Measurements from ENCODE around the gene NRXN3.

The NRXN3 gene

GRCh38 chr14:79680087-79680486, 1509.9 kb downstream of the NRXN3 start:
- no peak for DNase-seq (ENCODE audit: low spot score)

GRCh38 chr14:79686196-79686595, 1516.0 kb downstream of the NRXN3 start:
- DNase-seq (ENCODE audit: low spot score): no peak

GRCh38 chr14:79690960-79691359, 1520.8 kb downstream of the NRXN3 start:
- no peak for DNase-seq (ENCODE audit: low spot score)

- no peak for DNase-seq (ENCODE audit: low spot score)
These were observed 1523.8 kb downstream of the NRXN3 start for GRCh38 chr14:79693935-79694334.

GRCh38 chr14:79695307-79695706, 1525.1 kb downstream of the NRXN3 start:
- no peak for DNase-seq (ENCODE audit: low spot score)

GRCh38 chr14:79698298-79698711, 1528.1 kb downstream of the NRXN3 start:
- no peak for DNase-seq (ENCODE audit: low spot score)

- DNase-seq (ENCODE audit: low spot score): no peak
These were observed 1529.0 kb downstream of the NRXN3 start for GRCh38 chr14:79699206-79699605.

- no peak for DNase-seq (ENCODE audit: low spot score)
These were observed 1531.2 kb downstream of the NRXN3 start for GRCh38 chr14:79701371-79701770.

- no peak for DNase-seq (ENCODE audit: low spot score)
These were observed 1532.0 kb downstream of the NRXN3 start for GRCh38 chr14:79702197-79702596.

- DNase-seq (ENCODE audit: low spot score): no peak
These were observed 1533.0 kb downstream of the NRXN3 start for GRCh38 chr14:79703209-79703608.

- DNase-seq (ENCODE audit: low spot score): no peak
These were observed 1534.1 kb downstream of the NRXN3 start for GRCh38 chr14:79704041-79704807.

- DNase-seq (ENCODE audit: low spot score): no peak
These were observed 1535.1 kb downstream of the NRXN3 start for GRCh38 chr14:79705126-79705894.

- no peak for DNase-seq (ENCODE audit: low spot score)
These were observed 1536.2 kb downstream of the NRXN3 start for GRCh38 chr14:79706382-79706781.

GRCh38 chr14:79708426-79709388, 1538.5 kb downstream of the NRXN3 start:
- DNase-seq (ENCODE audit: low spot score): no peak

- DNase-seq (ENCODE audit: low spot score): no peak
These were observed 1539.4 kb downstream of the NRXN3 start for GRCh38 chr14:79709573-79709972.

GRCh38 chr14:79712302-79712950, 1542.3 kb downstream of the NRXN3 start:
- no peak for DNase-seq (ENCODE audit: low spot score)

- no peak for DNase-seq (ENCODE audit: low spot score)
These were observed 1551.4 kb downstream of the NRXN3 start for GRCh38 chr14:79721399-79722084.

- DNase-seq (ENCODE audit: low spot score): no peak
These were observed 1555.0 kb downstream of the NRXN3 start for GRCh38 chr14:79724934-79725717.

GRCh38 chr14:79727900-79728299, 1557.7 kb downstream of the NRXN3 start:
- DNase-seq (ENCODE audit: low spot score): no peak

GRCh38 chr14:79728331-79728730, 1558.2 kb downstream of the NRXN3 start:
- DNase-seq (ENCODE audit: low spot score): no peak
